K562 (cell line): ENCODE results near the gene CTRB2. TPM values are rescaled to one million over a fixed set of nuclear protein-coding genes. Genes with fewer than 3 reads are reported as not detected.

Experiments used
- ATAC-seq: fragments of 200-7000 bp; cut with Tn5 transposase; 3 replicates; pipeline ENCODE4 v1.9.1; 2020; ENCODE audit warnings: moderate library complexity
- BruUV-seq: library from RNA; stranded (reverse); fragments of 400-500 nt; replicated peaks from 2 replicates; lab custom pipeline; 2021; lab: Mats Ljungman, UMichigan
- CTCF ChIA-PET: fragments of 300-600 bp; formaldehyde crosslinking; extraction: SDS; loops from one replicate; lab custom pipeline; 2021; ENCODE audit warnings: low intra/inter-chr PET ratio; lab: Yijun Ruan, JAX
- POLR2A ChIA-PET: fragments of 300-600, 350-650 bp; sonication (Branson Sonifier 250); formaldehyde crosslinking; extraction: SDS; loops from one replicate; lab custom pipeline; 2021; ENCODE audit warnings: antibody characterized with exemption, inconsistent platforms; lab: Yijun Ruan, JAX
- DNase-seq, 4 experiments: peaks; one replicate each; pipeline versions ENCODE4 v3.0.0 to v3.0.0-alpha.2; 2011 to 2018; ENCODE audit warnings: low spot score in 3 of 4, mixed read lengths in 3 of 4; ENCODE audit errors: extremely low read depth in 1 of 4
- FAIRE-seq: peaks from 2 replicates; lab custom pipeline; 2011; peaks lifted over from hg19 to GRCh38; lab: Jason Lieb, UNC
- H2AFZ ChIP-seq: 2 replicates; pipeline ENCODE4 v1.6.0; 2011; ENCODE audit warnings: low read depth, low read length, control low read depth, inconsistent platforms
- H3K27ac ChIP-seq: fragments of 200-600 bp; 3 replicates; pipeline ENCODE4 v1.8.0; 2011; ENCODE audit warnings: low read depth, mild to moderate bottlenecking, control low read depth, inconsistent platforms, low read length, moderate library complexity, mixed read lengths; ENCODE audit errors: extremely low read depth
- H3K27me3 ChIP-seq, 2 experiments: fragments of 300-600 bp in 1 of 2; 2 replicates in 1 of 2; 3 replicates in 1 of 2; pipeline versions ENCODE4 v1.6.0 to v1.8.0; 2011; ENCODE audit warnings: inconsistent platforms in 2 of 2, low read length in 2 of 2, mild to moderate bottlenecking in 1 of 2, mixed read lengths in 1 of 2, moderate library complexity in 1 of 2; ENCODE audit not compliant: control insufficient read depth in 2 of 2, insufficient read depth in 2 of 2
- H3K36me3 ChIP-seq: fragments of 300-600 bp; 3 replicates; pipeline ENCODE4 v1.8.0; 2011; ENCODE audit warnings: mild to moderate bottlenecking, low read length, inconsistent platforms; ENCODE audit not compliant: control insufficient read depth, insufficient read depth
- H3K4me1 ChIP-seq, 2 experiments: fragments of 200-600 bp in 1 of 2; replicated peaks in 1 of 2; 2 replicates in 1 of 2; 3 replicates in 1 of 2; pipeline versions ENCODE4 v1.5.1 to v1.8.0; 2011; ENCODE audit warnings: inconsistent platforms in 2 of 2, low read length in 2 of 2, mild to moderate bottlenecking in 1 of 2, mixed read lengths in 1 of 2, moderate library complexity in 1 of 2; ENCODE audit not compliant: control insufficient read depth in 2 of 2, insufficient read depth in 2 of 2
- H3K4me2 ChIP-seq: 2 replicates; pipeline ENCODE4 v1.6.1; 2011; ENCODE audit warnings: low read length, control low read depth, inconsistent platforms, mixed read lengths; ENCODE audit not compliant: insufficient read depth
- H3K4me3 ChIP-seq: fragments of 200-600 bp; sonication (generic), shearing (Covaris generic); 2 replicates; pipeline ENCODE4 v1.5.1; 2016; ENCODE audit warnings: control low read depth, inconsistent platforms
- H3K79me2 ChIP-seq: fragments of 200-600 bp; 3 replicates; pipeline ENCODE4 v1.8.0; 2011; ENCODE audit warnings: low read length, inconsistent platforms; ENCODE audit not compliant: control insufficient read depth, insufficient read depth
- H3K9ac ChIP-seq, 2 experiments: 2 replicates each; pipeline versions ENCODE4 v1.6.0 to v1.6.1; 2011; ENCODE audit warnings: low read depth in 2 of 2, low read length in 2 of 2, control low read depth in 1 of 2, inconsistent platforms in 1 of 2, mild to moderate bottlenecking in 1 of 2, mixed read lengths in 1 of 2; ENCODE audit not compliant: insufficient read depth in 1 of 2
- H3K9me1 ChIP-seq: one replicate; pipeline ENCODE4 v1.6.0; 2011; ENCODE audit warnings: inconsistent platforms, mild to moderate bottlenecking, low read length, moderate library complexity; ENCODE audit not compliant: control insufficient read depth, insufficient read depth
- H3K9me3 ChIP-seq: replicated peaks from 2 replicates; pipeline ENCODE4 v1.5.1; 2011; ENCODE audit warnings: low read depth, low read length, inconsistent platforms; ENCODE audit not compliant: control insufficient read depth, insufficient read depth
- H4K20me1 ChIP-seq: replicated peaks from 2 replicates; pipeline ENCODE4 v1.6.1; 2011; ENCODE audit warnings: low read length, inconsistent platforms, mixed read lengths; ENCODE audit not compliant: control insufficient read depth, insufficient read depth
- CSDE1 ChIP-seq, 2 experiments: fragments of 450-650 bp; IDR thresholded peaks; 2 replicates each; pipeline ENCODE4 v1.6.1; 2016; ENCODE audit warnings: mild to moderate bottlenecking in 1 of 2
- FOS ChIP-seq: IDR thresholded peaks from 3 replicates; pipeline ENCODE4 v1.6.1; 2011; ENCODE audit not compliant: insufficient read length; ENCODE audit errors: extremely low read depth
- NFE2L1 ChIP-seq: fragments of 450-650 bp; IDR thresholded peaks from 2 replicates; pipeline ENCODE4 v1.6.1; 2016; ENCODE audit warnings: missing genetic modification characterization, low read depth, mild to moderate bottlenecking, missing compliant biosample characterization, moderate library complexity, borderline replicate concordance
- RBFOX2 ChIP-seq: fragments of 200-400 bp; formaldehyde crosslinking; IDR thresholded peaks from 2 replicates; pipeline ENCODE4 v1.6.1; 2017; ENCODE audit warnings: low read depth, mild to moderate bottlenecking, low read length, moderate library complexity
- STAT5A ChIP-seq: IDR thresholded peaks from 2 replicates; pipeline ENCODE4 v1.6.1; 2012; ENCODE audit warnings: low read length, inconsistent platforms, borderline replicate concordance
- WGBS: fragments of 100-300 bp; shearing (Covaris generic); methylation state at CpG from one replicate; pipeline ENCODE4 v1.1.6; 2016; ENCODE audit warnings: low coverage, mixed read lengths; ENCODE audit not compliant: insufficient coverage; ENCODE audit errors: missing lambda C conversion rate; 5-methylcytosine and 5-hydroxymethylcytosine counted together
- in situ Hi-C: fragments of 300-500 bp; cut with MboI; formaldehyde crosslinking; loops from 4 replicates; pipeline ENCODE4 v1.15.0; 2018; ENCODE audit warnings: inconsistent platforms, mixed read lengths
- intact Hi-C: fragments of 100-400 bp; cut with micrococcal nuclease; formaldehyde crosslinking; loops from 2 replicates; pipeline ENCODE4 v1.14.2; 2022
- polyA plus RNA-seq, 8 experiments: library from polyadenylated mRNA; depleted of rRNA in 4 of 8; stranded (reverse) in 5 of 8; unstranded in 3 of 8; fragments of >200 nt; fragmentation: Nextera tagmentation in 2 of 8; fragmentation: Illumina TruSeq in 1 of 8; extraction: Ambion mirVana in 2 of 8; extraction: Trizol in 1 of 8; gene quantifications; 2 replicates each; pipeline versions ENCODE4 v1.2.1 to v1.2.3, GENCODE V29; 2011 to 2014; ENCODE audit warnings: inconsistent platforms in 1 of 8, missing spikeins in 1 of 8
- total RNA-seq, 7 experiments: library from RNA; depleted of rRNA in 6 of 7; stranded (reverse); fragments of >200 nt in 6 of 7; fragmentation: Illumina TruSeq in 2 of 7; extraction: Trizol in 2 of 7; gene quantifications; 2 replicates each; pipeline versions ENCODE4 v1.2.1 to v1.2.3, GENCODE V29; 2011 to 2021; ENCODE audit warnings: low replicate concordance in 1 of 7
- TF ChIP-seq, protein P1 (sequence below): fragments of 450-650 bp; IDR thresholded peaks from 2 replicates; pipeline ENCODE4 v1.6.1; 2018; ENCODE audit not compliant: partially characterized antibody

CTRB2 gene
- total and polyA plus RNA-seq, 9 of the 15 experiments (the other 6 are each of a cell fraction or from before 2014, with no cell fraction given), result 5.1 TPM; not detected in 8

GRCh38 chr16:75248536-75249380, 41.8 kb upstream of the CTRB2 start:
- TF ChIP-seq RBFOX2, result 0 out of 2 replicates have a peak, but pooled peaks have one; percentile 13
- TF ChIP-seq FOS, result no peak
- no peak for TF ChIP-seq CSDE1 (IDR thresholded peaks at IDR 0.05)
- no peak for TF ChIP-seq STAT5A
- CTCF ChIA-PET, result no interaction called here
- no peaks in the 10 kb centered on the region for H3K27me3 ChIP-seq
- H3K4me1 ChIP-seq, result peaks cover 17 to 87% of the 10 kb centered on the region in 2 experiments; a peak in 4 of 5 replicates
- no peak overlapping the region for H3K4me3 ChIP-seq
- H2AFZ ChIP-seq, result no peak overlapping the region
- H3K4me2 ChIP-seq, result no peak overlapping the region
- no TSS peak for BruUV-seq
- no peak for DNase-seq
- peak overlapping the region in 1 of 2 experiments; percentile 11; a peak in 1 of 4 replicates for H3K9ac ChIP-seq
- peaks cover 34% of the 10 kb centered on the region for H3K79me2 ChIP-seq
- no peak overlapping the region for H3K27ac ChIP-seq
- intact Hi-C loops, result no loop called here
- no peaks in the 10 kb centered on the region for H3K9me1 ChIP-seq
- in situ Hi-C loops, result no loop called here
- 85% methylated on average over 16 of the region's 17 CpGs for WGBS
- H3K36me3 ChIP-seq, result no peaks in the 10 kb centered on the region
- POLR2A ChIA-PET, result no interaction called here
- H3K9me3 ChIP-seq, result no peaks in the 10 kb centered on the region
- FAIRE-seq, result no peak
- H4K20me1 ChIP-seq, result peaks cover 44% of the 10 kb centered on the region
- ATAC-seq, result no peak

DNA sequence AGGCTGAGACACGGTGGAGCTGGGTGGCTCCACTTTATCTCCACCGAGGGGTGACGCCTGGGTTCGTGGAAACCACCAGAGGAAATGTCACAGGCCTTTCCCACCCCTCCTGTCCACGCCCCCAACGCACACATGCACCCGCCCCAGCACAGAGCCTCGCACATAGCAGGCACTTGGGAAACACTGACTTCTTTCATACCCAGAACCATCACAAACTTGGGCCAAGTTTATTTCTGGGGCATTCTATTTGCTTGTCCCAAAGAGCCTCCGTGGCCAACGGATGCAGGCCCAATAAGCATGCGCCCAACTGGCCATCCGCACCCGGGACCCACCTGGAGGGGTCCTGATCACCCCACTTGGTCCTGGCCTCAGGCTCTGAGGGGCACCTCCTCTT, 41.2 kb upstream of the CTRB2 start:
- no peak overlapping the region for H3K4me2 ChIP-seq
- 53% methylated on average over 13 of the region's 13 CpGs for WGBS
- H3K4me3 ChIP-seq, result no peak overlapping the region
- ChIA-PET POLR2A (no interaction called here), CTCF (no interaction called here)
- H4K20me1 ChIP-seq, result peaks cover 45% of the 10 kb centered on the region
- H3K9me3 ChIP-seq, result no peaks in the 10 kb centered on the region
- peak overlapping the region in 1 of 2 experiments; percentile 46; a peak in 1 of 4 replicates for H3K9ac ChIP-seq
- in situ Hi-C loops (no loop called here), intact Hi-C loops (no loop called here)
- DNase-seq (peak in 1 of 4 experiments; percentile 26), ATAC-seq (no peak), FAIRE-seq (no peak)
- H3K9me1 ChIP-seq, result no peaks in the 10 kb centered on the region
- H3K4me1 ChIP-seq, result peaks cover 17 to 85% of the 10 kb centered on the region in 2 experiments; a peak in 4 of 5 replicates
- H3K27ac ChIP-seq, result no peak overlapping the region
- no peak for TF ChIP-seq NFE2L1 (tag)
- TF ChIP-seq, protein P1, sequence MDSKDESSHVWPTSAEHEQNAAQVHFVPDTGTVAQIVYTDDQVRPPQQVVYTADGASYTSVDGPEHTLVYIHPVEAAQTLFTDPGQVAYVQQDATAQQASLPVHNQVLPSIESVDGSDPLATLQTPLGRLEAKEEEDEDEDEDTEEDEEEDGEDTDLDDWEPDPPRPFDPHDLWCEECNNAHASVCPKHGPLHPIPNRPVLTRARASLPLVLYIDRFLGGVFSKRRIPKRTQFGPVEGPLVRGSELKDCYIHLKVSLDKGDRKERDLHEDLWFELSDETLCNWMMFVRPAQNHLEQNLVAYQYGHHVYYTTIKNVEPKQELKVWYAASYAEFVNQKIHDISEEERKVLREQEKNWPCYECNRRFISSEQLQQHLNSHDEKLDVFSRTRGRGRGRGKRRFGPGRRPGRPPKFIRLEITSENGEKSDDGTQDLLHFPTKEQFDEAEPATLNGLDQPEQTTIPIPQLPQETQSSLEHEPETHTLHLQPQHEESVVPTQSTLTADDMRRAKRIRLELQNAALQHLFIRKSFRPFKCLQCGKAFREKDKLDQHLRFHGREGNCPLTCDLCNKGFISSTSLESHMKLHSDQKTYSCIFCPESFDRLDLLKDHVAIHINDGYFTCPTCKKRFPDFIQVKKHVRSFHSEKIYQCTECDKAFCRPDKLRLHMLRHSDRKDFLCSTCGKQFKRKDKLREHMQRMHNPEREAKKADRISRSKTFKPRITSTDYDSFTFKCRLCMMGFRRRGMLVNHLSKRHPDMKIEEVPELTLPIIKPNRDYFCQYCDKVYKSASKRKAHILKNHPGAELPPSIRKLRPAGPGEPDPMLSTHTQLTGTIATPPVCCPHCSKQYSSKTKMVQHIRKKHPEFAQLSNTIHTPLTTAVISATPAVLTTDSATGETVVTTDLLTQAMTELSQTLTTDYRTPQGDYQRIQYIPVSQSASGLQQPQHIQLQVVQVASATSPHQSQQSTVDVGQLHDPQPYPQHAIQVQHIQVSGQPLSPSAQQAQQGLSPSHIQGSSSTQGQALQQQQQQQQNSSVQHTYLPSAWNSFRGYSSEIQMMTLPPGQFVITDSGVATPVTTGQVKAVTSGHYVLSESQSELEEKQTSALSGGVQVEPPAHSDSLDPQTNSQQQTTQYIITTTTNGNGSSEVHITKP, result peak; percentile 56
- H2AFZ ChIP-seq, result no peak overlapping the region
- peaks cover 34% of the 10 kb centered on the region for H3K79me2 ChIP-seq
- H3K36me3 ChIP-seq, result no peaks in the 10 kb centered on the region
- no TSS peak for BruUV-seq
- H3K27me3 ChIP-seq, result no peaks in the 10 kb centered on the region
